Measurements from ENCODE around the gene DDX18.
"Not testable (repeated sequence)": the region's sequence is repeated elsewhere in the genome, so short reads cannot be mapped to it uniquely, and the experiment has no call there.

DDX18 gene

GRCh38 chr2:117814417-117815264 is at the start of gene DDX18:
TSS of gene DDX18 (plus strand) at chr2:117814691. CDS start at chr2:117814778, 87 bp downstream.
- DNase-seq, result peak; percentile 97

GRCh38 chr2:117770730-117771129 is 43.8 kb upstream of the DDX18 start:
- no peak for DNase-seq

GRCh38 chr2:117771969-117772630 is 42.4 kb upstream of the DDX18 start:
- DNase-seq, result no peak

GRCh38 chr2:117774716-117775115 is 39.8 kb upstream of the DDX18 start:
- no peak for DNase-seq

- DNase-seq, result no peak
Measured at GRCh38 chr2:117775703-117776219, 38.7 kb upstream of the DDX18 start.

- no peak for DNase-seq
Measured at GRCh38 chr2:117776888-117777287, 37.6 kb upstream of the DDX18 start.

GRCh38 chr2:117785740-117786139 is 28.8 kb upstream of the DDX18 start:
- peak; percentile 47 for DNase-seq

- no peak for DNase-seq
Measured at GRCh38 chr2:117786520-117786919, 28.0 kb upstream of the DDX18 start.

GRCh38 chr2:117789505-117789904 is 25.0 kb upstream of the DDX18 start:
- no peak for DNase-seq

- DNase-seq, result no peak
Measured at GRCh38 chr2:117794668-117795067, 19.8 kb upstream of the DDX18 start.

GRCh38 chr2:117801826-117802225 is 12.7 kb upstream of the DDX18 start:
- DNase-seq, result no peak

- DNase-seq, result not testable (repeated sequence)
Measured at GRCh38 chr2:117803644-117804325, 10.7 kb upstream of the DDX18 start.

GRCh38 chr2:117812443-117812842 is 2.0 kb upstream of the DDX18 start:
- DNase-seq, result no peak

GRCh38 chr2:117815946-117816345 is 1.5 kb downstream of the DDX18 start:
- DNase-seq, result no peak

- no peak for DNase-seq
Measured at GRCh38 chr2:117818921-117819320, 4.4 kb downstream of the DDX18 start.

GRCh38 chr2:117820444-117820843 is 6.0 kb downstream of the DDX18 start:
- DNase-seq, result no peak

- DNase-seq, result no peak
Measured at GRCh38 chr2:117825437-117825836, 10.9 kb downstream of the DDX18 start.

GRCh38 chr2:117827464-117827863 is 13.0 kb downstream of the DDX18 start:
- DNase-seq, result not testable (repeated sequence)

- no peak for DNase-seq
Measured at GRCh38 chr2:117828870-117829269, 14.4 kb downstream of the DDX18 start.

- no peak for DNase-seq
Measured at GRCh38 chr2:117832332-117832731, 17.8 kb downstream of the DDX18 start.

GRCh38 chr2:117832905-117833613 is 18.6 kb downstream of the DDX18 start:
- peak; percentile 29 for DNase-seq

GRCh38 chr2:117833911-117834310 is 19.4 kb downstream of the DDX18 start:
- DNase-seq, result no peak

- no peak for DNase-seq
Measured at GRCh38 chr2:117834992-117835391, 20.5 kb downstream of the DDX18 start.

Data from CD4-positive, alpha-beta T cell treated with Interleukin-17A for 4 hours (primary cell).